ENCODE data around the gene OPA3.

GRCh38 chr19:45526971-45527370 is 57.6 kb downstream of the OPA3 start:
- TF ChIP-seq, protein P1, sequence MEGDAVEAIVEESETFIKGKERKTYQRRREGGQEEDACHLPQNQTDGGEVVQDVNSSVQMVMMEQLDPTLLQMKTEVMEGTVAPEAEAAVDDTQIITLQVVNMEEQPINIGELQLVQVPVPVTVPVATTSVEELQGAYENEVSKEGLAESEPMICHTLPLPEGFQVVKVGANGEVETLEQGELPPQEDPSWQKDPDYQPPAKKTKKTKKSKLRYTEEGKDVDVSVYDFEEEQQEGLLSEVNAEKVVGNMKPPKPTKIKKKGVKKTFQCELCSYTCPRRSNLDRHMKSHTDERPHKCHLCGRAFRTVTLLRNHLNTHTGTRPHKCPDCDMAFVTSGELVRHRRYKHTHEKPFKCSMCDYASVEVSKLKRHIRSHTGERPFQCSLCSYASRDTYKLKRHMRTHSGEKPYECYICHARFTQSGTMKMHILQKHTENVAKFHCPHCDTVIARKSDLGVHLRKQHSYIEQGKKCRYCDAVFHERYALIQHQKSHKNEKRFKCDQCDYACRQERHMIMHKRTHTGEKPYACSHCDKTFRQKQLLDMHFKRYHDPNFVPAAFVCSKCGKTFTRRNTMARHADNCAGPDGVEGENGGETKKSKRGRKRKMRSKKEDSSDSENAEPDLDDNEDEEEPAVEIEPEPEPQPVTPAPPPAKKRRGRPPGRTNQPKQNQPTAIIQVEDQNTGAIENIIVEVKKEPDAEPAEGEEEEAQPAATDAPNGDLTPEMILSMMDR (conservative IDR thresholded peaks at IDR 0.05 in 1 of 2, IDR thresholded peaks at IDR 0.05 in 1 of 2; ENCODE audit: extremely low read depth in 1 of 2, insufficient read depth in 1 of 2, low read depth in 1 of 2, low read length in 2 of 2): no peak
- no peak for TF ChIP-seq EZH2 (IDR thresholded peaks at IDR 0.05; ENCODE audit: borderline replicate concordance, low read length)
